Measurements from ENCODE around the gene CELF2.

DNA sequence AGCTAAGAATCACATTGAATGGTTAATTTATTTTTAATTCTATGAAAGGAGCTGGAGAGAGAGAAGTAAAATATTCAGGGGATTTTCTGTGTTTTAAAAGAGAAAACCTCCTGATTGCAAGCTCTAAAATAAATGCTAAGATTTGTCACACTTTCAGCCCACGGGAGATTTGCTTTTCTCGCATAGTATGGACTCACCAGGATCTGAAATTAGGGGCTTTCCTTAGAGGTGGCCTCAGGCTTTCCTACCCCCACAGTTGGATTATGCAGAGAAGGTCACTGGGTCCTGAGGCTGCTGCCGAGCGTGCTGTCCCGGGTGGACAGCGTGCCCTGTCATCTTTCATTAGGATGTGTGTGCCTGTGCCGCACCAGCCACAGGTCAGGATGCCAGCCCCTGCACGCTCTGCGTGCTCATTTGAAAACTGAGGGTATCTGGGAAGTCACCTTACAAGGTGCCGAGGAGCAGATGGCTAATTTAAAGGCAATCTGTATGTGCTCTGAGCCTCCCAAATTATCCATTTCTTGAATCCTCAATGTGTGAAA, 258.8 kb downstream of the CELF2 start:
- TF ChIP-seq EZH2 (IDR thresholded peaks at IDR 0.05; ENCODE audit: insufficient read depth, poor library complexity, severe bottlenecking) (no peak), EZH2phosphoT487 (IDR thresholded peaks at IDR 0.05; ENCODE audit: insufficient read depth, low read depth) (no peak)

Data from GM23248 (cell line).